ENCODE measurements around the gene FBLN2.
"Not testable (repeated sequence)": the region's sequence is repeated elsewhere in the genome, so short reads cannot be mapped to it uniquely, and the experiment has no call there.

Gene FBLN2

DNA sequence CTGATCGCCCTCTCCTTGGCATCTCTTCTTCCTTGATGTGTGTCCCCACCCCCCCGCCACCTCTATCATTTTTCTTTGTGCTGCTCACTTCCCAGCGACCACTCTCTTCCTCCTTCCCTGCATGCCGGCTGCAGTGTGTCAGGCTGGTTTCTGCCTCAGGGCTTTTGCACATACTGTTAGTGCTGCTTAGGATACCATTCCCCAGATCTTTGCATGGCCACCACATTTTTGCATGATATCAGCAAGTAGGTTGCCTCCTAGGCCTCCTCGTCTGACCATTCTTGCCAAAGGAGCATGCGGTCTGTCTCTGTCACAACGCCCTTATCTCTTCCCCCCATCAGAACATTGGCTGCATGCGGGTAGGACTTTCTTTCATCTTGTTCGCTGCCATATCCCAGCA is 12.5 kb downstream of the FBLN2 start:
- Histone ChIP-seq H3K4me1 (ENCODE audit: control insufficient read depth in 2 of 2, insufficient read depth in 1 of 2, low read depth in 1 of 2, low read length in 2 of 2) (peaks cover 24 to 37% of the 10 kb centered on the region in 2 donors), H3K9ac (ENCODE audit: low read depth, low read length, poor library complexity) (no peak overlapping the region), H3K4me3 (ENCODE audit: low read length in 2 of 2) (no peak overlapping the region), H3K14ac (ENCODE audit: low read length) (no peak overlapping the region), H3K27me3 (ENCODE audit: control insufficient read depth in 3 of 3, insufficient read depth in 3 of 3, low read depth in 1 of 3, low read length in 3 of 3) (no peaks in the 10 kb centered on the region), H2BK120ac (ENCODE audit: low read depth, low read length) (no peak overlapping the region), H3K27ac (replicated peaks; ENCODE audit: low read length) (no peak overlapping the region), H3K23ac (ENCODE audit: low read depth, low read length, poor library complexity) (no peak overlapping the region), H2BK5ac (ENCODE audit: low read length) (no peak overlapping the region), H3K79me1 (ENCODE audit: low read depth, low read length) (peaks cover 3% of the 10 kb centered on the region), H3K9me3 (replicated peaks in 1 of 2; ENCODE audit: control insufficient read depth in 2 of 2, insufficient read depth in 1 of 2, low read depth in 1 of 2, low read length in 2 of 2) (no peaks in the 10 kb centered on the region), H2AFZ (ENCODE audit: low read length) (no peak overlapping the region), H4K8ac (ENCODE audit: low read depth, low read length) (no peak overlapping the region), H3K4me2 (ENCODE audit: insufficient read depth, low read length, poor library complexity, severe bottlenecking) (no peak overlapping the region), H4K91ac (ENCODE audit: low read depth, low read length, poor library complexity) (no peak overlapping the region), H2AK5ac (ENCODE audit: low read depth, low read length) (no peak overlapping the region), H2BK12ac (ENCODE audit: low read length) (no peak overlapping the region), H3K18ac (ENCODE audit: low read length) (no peak overlapping the region), H3K36me3 (replicated peaks in 1 of 2; ENCODE audit: control insufficient read depth in 2 of 2, insufficient read depth in 2 of 2, low read length in 2 of 2) (no peaks in the 10 kb centered on the region), H3K4ac (ENCODE audit: low read length) (no peak overlapping the region), H2BK15ac (ENCODE audit: low read length) (no peak overlapping the region)
- no peak for DNase-seq (ENCODE audit: low spot score)
- no CpG with 5 or more reads among the region's 9 CpGs for WGBS, 2 donors (ENCODE audit: extremely low coverage in 2 of 2, insufficient read length in 2 of 2, insufficient replicate concordance in 1 of 2)

DNA sequence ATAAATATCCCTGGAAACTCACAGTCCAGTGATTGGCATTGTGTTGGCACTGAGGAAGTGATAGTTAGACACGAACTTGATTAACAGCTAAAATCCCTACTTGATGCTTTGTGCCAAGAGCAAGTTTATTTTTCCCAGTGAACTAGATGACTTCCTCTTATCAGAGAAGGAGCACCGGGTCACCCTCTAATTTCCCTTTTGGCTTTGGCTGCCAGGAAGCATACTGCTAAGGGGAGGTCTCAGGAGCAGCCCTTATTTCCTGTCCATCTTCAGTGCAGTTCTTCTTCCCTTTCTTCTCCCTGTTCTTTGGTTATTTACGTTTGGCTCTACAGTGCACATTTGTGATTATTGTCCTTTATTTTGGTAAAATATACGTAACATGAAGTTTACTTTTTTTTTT is 13.0 kb downstream of the FBLN2 start:
- no peaks in the 10 kb centered on the region for H3K9me3 ChIP-seq (replicated peaks in 1 of 2; ENCODE audit: control insufficient read depth in 2 of 2, insufficient read depth in 1 of 2, low read depth in 1 of 2, low read length in 2 of 2)
- H2BK12ac ChIP-seq (ENCODE audit: low read length) = no peak overlapping the region
- H2BK120ac ChIP-seq (ENCODE audit: low read depth, low read length) = no peak overlapping the region
- H3K79me1 ChIP-seq (ENCODE audit: low read depth, low read length) = peaks cover 3% of the 10 kb centered on the region
- no peak overlapping the region for H2BK15ac ChIP-seq (ENCODE audit: low read length)
- no peak overlapping the region for H4K91ac ChIP-seq (ENCODE audit: low read depth, low read length, poor library complexity)
- DNase-seq (ENCODE audit: low spot score) = no peak
- H3K4me3 ChIP-seq (ENCODE audit: low read length in 2 of 2) = no peak overlapping the region
- no peak overlapping the region for H3K4ac ChIP-seq (ENCODE audit: low read length)
- H3K18ac ChIP-seq (ENCODE audit: low read length) = no peak overlapping the region
- H3K4me1 ChIP-seq (ENCODE audit: control insufficient read depth in 2 of 2, insufficient read depth in 1 of 2, low read depth in 1 of 2, low read length in 2 of 2) = peaks cover 20 to 32% of the 10 kb centered on the region in 2 donors
- no CpG with 5 or more reads among the region's 4 CpGs for WGBS, 2 donors (ENCODE audit: extremely low coverage in 2 of 2, insufficient read length in 2 of 2, insufficient replicate concordance in 1 of 2)
- no peak overlapping the region for H3K9ac ChIP-seq (ENCODE audit: low read depth, low read length, poor library complexity)
- no peak overlapping the region for H4K8ac ChIP-seq (ENCODE audit: low read depth, low read length)
- H3K27me3 ChIP-seq (ENCODE audit: control insufficient read depth in 3 of 3, insufficient read depth in 3 of 3, low read depth in 1 of 3, low read length in 3 of 3) = no peaks in the 10 kb centered on the region
- no peak overlapping the region for H3K27ac ChIP-seq (replicated peaks; ENCODE audit: low read length)
- H3K4me2 ChIP-seq (ENCODE audit: insufficient read depth, low read length, poor library complexity, severe bottlenecking) = no peak overlapping the region
- H3K36me3 ChIP-seq (replicated peaks in 1 of 2; ENCODE audit: control insufficient read depth in 2 of 2, insufficient read depth in 2 of 2, low read length in 2 of 2) = no peaks in the 10 kb centered on the region
- no peak overlapping the region for H3K23ac ChIP-seq (ENCODE audit: low read depth, low read length, poor library complexity)
- no peak overlapping the region for H2BK5ac ChIP-seq (ENCODE audit: low read length)
- no peak overlapping the region for H2AK5ac ChIP-seq (ENCODE audit: low read depth, low read length)
- H3K14ac ChIP-seq (ENCODE audit: low read length) = no peak overlapping the region
- H2AFZ ChIP-seq (ENCODE audit: low read length) = no peak overlapping the region

DNA sequence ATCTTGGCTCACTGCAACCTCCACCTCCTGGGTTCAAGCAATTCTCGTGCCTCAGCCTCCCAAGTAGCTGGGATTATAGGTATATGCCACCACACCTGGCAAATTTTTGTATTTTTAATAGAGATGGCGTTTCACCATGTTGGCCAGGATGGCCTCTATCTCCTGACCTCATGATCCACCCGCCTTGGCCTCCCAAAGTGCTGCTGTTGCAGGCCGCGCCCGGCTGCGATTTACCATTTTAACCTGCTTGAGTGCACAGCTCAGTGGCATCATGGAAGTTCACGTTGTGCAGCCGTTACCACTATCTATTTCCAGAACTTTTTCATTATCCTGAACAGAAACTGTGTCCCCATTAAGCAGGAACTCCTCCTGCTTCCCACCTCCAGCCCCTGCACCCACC is 13.5 kb downstream of the FBLN2 start:
- H2BK5ac ChIP-seq (ENCODE audit: low read length); H4K8ac ChIP-seq (ENCODE audit: low read depth, low read length); H3K18ac ChIP-seq (ENCODE audit: low read length); H3K23ac ChIP-seq (ENCODE audit: low read depth, low read length, poor library complexity); H3K4me2 ChIP-seq (ENCODE audit: insufficient read depth, low read length, poor library complexity, severe bottlenecking); H2BK12ac ChIP-seq (ENCODE audit: low read length); H3K14ac ChIP-seq (ENCODE audit: low read length); H2BK120ac ChIP-seq (ENCODE audit: low read depth, low read length); H3K4ac ChIP-seq (ENCODE audit: low read length); DNase-seq (ENCODE audit: low spot score); H3K27me3 ChIP-seq (ENCODE audit: control insufficient read depth in 3 of 3, insufficient read depth in 3 of 3, low read depth in 1 of 3, low read length in 3 of 3); H3K9me3 ChIP-seq (replicated peaks in 1 of 2; ENCODE audit: control insufficient read depth in 2 of 2, insufficient read depth in 1 of 2, low read depth in 1 of 2, low read length in 2 of 2); H2BK15ac ChIP-seq (ENCODE audit: low read length); H3K36me3 ChIP-seq (replicated peaks in 1 of 2; ENCODE audit: control insufficient read depth in 2 of 2, insufficient read depth in 2 of 2, low read length in 2 of 2); H3K79me1 ChIP-seq (ENCODE audit: low read depth, low read length); H2AK5ac ChIP-seq (ENCODE audit: low read depth, low read length); H4K91ac ChIP-seq (ENCODE audit: low read depth, low read length, poor library complexity); H3K4me3 ChIP-seq (ENCODE audit: low read length in 2 of 2); H2AFZ ChIP-seq (ENCODE audit: low read length); H3K9ac ChIP-seq (ENCODE audit: low read depth, low read length, poor library complexity); H3K27ac ChIP-seq (replicated peaks; ENCODE audit: low read length): not testable (repeated sequence)
- WGBS, 2 donors (ENCODE audit: extremely low coverage in 2 of 2, insufficient read length in 2 of 2, insufficient replicate concordance in 1 of 2) = no CpG with 5 or more reads among the region's 9 CpGs
- H3K4me1 ChIP-seq (ENCODE audit: control insufficient read depth in 2 of 2, insufficient read depth in 1 of 2, low read depth in 1 of 2, low read length in 2 of 2) = peaks cover 18 to 27% of the 10 kb centered on the region in 2 donors

DNA sequence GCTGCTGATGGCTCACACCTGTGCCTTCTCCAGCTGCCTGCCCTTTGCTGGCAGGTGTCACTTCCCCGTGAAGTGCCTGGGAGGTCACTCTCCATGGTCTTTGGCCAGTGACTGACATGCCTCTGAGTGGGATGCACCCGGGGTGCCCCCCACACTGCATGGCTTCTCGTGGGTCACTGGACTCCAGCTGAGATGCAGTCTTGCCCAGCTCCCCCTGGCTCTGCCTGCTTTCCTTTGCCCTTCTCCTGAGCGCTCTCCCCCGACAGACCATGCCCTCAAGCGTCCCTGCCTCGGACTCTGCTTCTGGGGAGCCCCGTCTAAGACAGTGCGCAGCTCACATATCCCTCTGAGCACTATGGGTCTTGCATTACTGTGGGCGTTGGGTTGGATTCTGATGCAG is 14.4 kb downstream of the FBLN2 start:
- peak overlapping the region; percentile 25 for H3K14ac ChIP-seq (ENCODE audit: low read length)
- H3K36me3 ChIP-seq (replicated peaks in 1 of 2; ENCODE audit: control insufficient read depth in 2 of 2, insufficient read depth in 2 of 2, low read length in 2 of 2) = no peaks in the 10 kb centered on the region
- no CpG with 5 or more reads among the region's 10 CpGs for WGBS, 2 donors (ENCODE audit: extremely low coverage in 2 of 2, insufficient read length in 2 of 2, insufficient replicate concordance in 1 of 2)

More for the DNA sequence above, 14.4 kb downstream of the FBLN2 start:
- H3K9ac ChIP-seq (ENCODE audit: low read depth, low read length, poor library complexity) = peak overlapping the region; percentile 54
- H3K4me3 ChIP-seq (ENCODE audit: low read length in 2 of 2) = no peak overlapping the region
- H3K18ac ChIP-seq (ENCODE audit: low read length) = peak overlapping the region; percentile 87
- no peak overlapping the region for H4K8ac ChIP-seq (ENCODE audit: low read depth, low read length)
- peaks cover 18 to 23% of the 10 kb centered on the region in 2 donors for H3K4me1 ChIP-seq (ENCODE audit: control insufficient read depth in 2 of 2, insufficient read depth in 1 of 2, low read depth in 1 of 2, low read length in 2 of 2)
- H3K23ac ChIP-seq (ENCODE audit: low read depth, low read length, poor library complexity) = no peak overlapping the region
- H3K4ac ChIP-seq (ENCODE audit: low read length) = peak overlapping the region; percentile 30
- H3K9me3 ChIP-seq (replicated peaks in 1 of 2; ENCODE audit: control insufficient read depth in 2 of 2, insufficient read depth in 1 of 2, low read depth in 1 of 2, low read length in 2 of 2) = no peaks in the 10 kb centered on the region
- H4K91ac ChIP-seq (ENCODE audit: low read depth, low read length, poor library complexity) = no peak overlapping the region
- no peak overlapping the region for H2BK15ac ChIP-seq (ENCODE audit: low read length)
- peak overlapping the region; percentile 72 for H2BK5ac ChIP-seq (ENCODE audit: low read length)
- DNase-seq (ENCODE audit: low spot score) = no peak
- peak overlapping the region; percentile 38 for H2AK5ac ChIP-seq (ENCODE audit: low read depth, low read length)
- peak overlapping the region; percentile 76 for H2BK120ac ChIP-seq (ENCODE audit: low read depth, low read length)
- H3K79me1 ChIP-seq (ENCODE audit: low read depth, low read length) = no peaks in the 10 kb centered on the region
- no peak overlapping the region for H2AFZ ChIP-seq (ENCODE audit: low read length)
- H3K4me2 ChIP-seq (ENCODE audit: insufficient read depth, low read length, poor library complexity, severe bottlenecking) = no peak overlapping the region
- no peak overlapping the region for H2BK12ac ChIP-seq (ENCODE audit: low read length)
- no peak overlapping the region for H3K27ac ChIP-seq (replicated peaks; ENCODE audit: low read length)
- no peaks in the 10 kb centered on the region for H3K27me3 ChIP-seq (ENCODE audit: control insufficient read depth in 3 of 3, insufficient read depth in 3 of 3, low read depth in 1 of 3, low read length in 3 of 3)

Measured in neuronal stem cell (in vitro differentiated cells).